CMK (cell line): Measurements from ENCODE around the gene ANKS1A.
"Not testable (repeated sequence)": the region's sequence is repeated elsewhere in the genome, so short reads cannot be mapped to it uniquely, and the experiment has no call there.

ENCODE experiments used
- DNase-seq: peaks from one replicate; pipeline ENCODE4 v3.0.0-alpha.2; 2010; ENCODE audit warnings: low read depth

ANKS1A gene

GRCh38 chr6:35124356-35124755 lies 235.3 kb downstream of the ANKS1A start:
- no peak for DNase-seq

- DNase-seq = no peak
Measured at GRCh38 chr6:35128042-35128441, 239.0 kb downstream of the ANKS1A start.

GRCh38 chr6:35128496-35128895 lies 239.4 kb downstream of the ANKS1A start:
- no peak for DNase-seq

DNA sequence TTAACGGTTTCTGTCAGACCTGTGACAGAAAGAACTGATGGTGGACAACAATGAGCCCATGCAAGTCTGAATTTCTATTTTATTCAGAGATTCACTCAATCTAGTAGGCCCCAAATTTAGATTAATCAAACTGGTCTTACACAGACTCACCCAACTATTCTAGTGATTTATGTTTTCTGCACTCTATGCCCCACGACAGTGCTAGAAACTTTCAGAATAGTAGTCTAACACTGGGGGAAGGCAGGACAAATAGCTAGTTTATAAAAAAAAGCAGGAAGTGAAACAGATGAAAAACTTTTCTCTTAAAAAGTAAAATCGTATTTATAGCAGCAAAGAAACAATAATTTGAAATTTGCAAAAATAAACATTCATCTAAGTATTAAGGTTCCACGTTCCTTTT lies 247.1 kb downstream of the ANKS1A start:
- DNase-seq = no peak

DNA sequence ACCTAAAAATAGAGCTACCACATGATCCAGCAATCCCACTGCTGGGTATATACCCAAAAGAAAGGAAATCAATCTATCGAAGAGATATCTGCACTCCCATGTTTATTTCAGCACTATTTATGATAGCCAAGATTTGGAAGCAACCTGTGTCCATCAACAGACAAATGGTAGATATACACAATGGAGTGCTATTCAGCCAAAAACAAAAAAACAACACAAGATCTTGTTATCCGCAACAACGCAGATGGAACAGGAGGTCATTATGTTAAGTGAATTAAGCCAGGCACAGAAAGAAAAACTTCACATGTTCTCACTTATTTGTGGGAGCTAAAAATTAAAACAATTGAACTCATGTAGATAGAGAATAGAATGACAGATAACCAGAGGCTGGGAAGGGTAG lies 249.1 kb downstream of the ANKS1A start:
- not testable (repeated sequence) for DNase-seq

DNA sequence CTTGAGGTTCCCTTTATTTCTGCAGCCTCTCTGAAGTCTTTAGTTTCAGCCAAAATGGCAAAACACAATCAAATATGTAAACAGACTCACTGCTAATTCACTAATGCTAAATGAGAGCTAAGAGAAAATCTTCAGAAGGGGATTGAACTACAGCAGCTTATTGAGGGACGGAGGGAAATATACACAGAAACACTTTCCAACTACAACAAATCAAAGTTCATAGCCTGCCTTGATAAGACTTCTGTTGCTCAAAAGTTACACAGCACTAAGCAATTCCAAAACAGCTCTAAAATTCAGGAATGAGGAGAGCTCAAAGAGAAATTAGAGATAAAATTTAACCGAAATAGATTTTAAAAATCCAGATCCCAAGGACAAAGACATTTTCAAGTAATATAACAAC lies 250.4 kb downstream of the ANKS1A start:
- no peak for DNase-seq

DNA sequence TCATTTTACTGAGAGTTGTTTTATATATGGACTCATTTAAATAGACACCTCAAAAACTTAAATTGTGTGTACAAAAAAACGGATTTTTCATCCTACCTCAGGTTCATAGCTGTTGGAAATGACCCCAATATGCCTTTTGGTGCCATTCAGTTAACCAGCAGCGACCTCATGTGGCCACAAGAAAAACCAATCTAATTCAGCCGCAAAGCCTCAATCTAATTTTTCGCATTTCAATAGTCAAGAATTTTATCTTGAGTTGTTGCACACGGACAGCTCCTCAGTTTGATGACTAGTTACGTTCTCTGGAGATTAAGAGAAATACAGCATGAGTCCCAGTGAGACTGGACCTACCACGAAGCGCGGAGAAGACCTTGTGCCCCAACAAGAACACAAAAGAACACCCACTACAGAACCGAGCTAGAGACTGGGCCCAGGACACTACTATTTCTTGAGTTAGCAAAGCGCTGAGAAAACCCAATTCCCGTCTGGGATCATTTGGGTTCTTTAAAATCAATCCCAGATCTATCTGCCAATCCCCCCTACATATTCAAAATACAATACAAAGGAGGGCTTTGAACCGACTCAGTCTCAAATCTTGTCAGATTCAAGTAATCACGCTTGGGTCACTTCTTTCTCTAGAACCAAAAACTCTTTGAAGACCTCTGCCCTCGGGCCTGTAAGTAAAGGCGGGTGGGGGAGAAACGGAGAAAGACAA lies 251.0 kb downstream of the ANKS1A start:
- peak; percentile 33 for DNase-seq

- no peak for DNase-seq
Measured at GRCh38 chr6:35140639-35141006, 251.6 kb downstream of the ANKS1A start.
